Brain microvascular endothelial cell (primary cell): Measurements from ENCODE around the gene SLC44A2.

Experiments used
- DNase-seq: peaks from one replicate; pipeline ENCODE4 v3.0.0-alpha.2; 2020
- H3K27ac ChIP-seq: fragments of 250-450 bp; sonication (Bioruptor Pico); 2 replicates; pipeline ENCODE4 v1.5.1; 2020; ENCODE audit warnings: mild to moderate bottlenecking, moderate library complexity
- H3K27me3 ChIP-seq: fragments of 250-450 bp; sonication (Bioruptor Pico); replicated peaks from 2 replicates; pipeline ENCODE4 v1.5.1; 2020; ENCODE audit warnings: mild to moderate bottlenecking
- H3K36me3 ChIP-seq: fragments of 250-450 bp; sonication (Bioruptor Pico); replicated peaks from 2 replicates; pipeline ENCODE4 v1.5.1; 2020; ENCODE audit warnings: mild to moderate bottlenecking
- H3K4me3 ChIP-seq: 2 replicates; pipeline ENCODE4 v1.5.1; 2011; ENCODE audit warnings: low read depth, mild to moderate bottlenecking, control low read depth, low read length, moderate library complexity
- CTCF ChIP-seq: IDR thresholded peaks from 2 replicates; pipeline ENCODE4 v1.5.1; 2011; ENCODE audit warnings: low read depth, mild to moderate bottlenecking, moderate library complexity, low read length, control low read depth, inconsistent platforms; ENCODE audit errors: missing control alignments
- in situ Hi-C: cut with HindIII; loops from 2 replicates; pipeline ENCODE4 v1.10.0; 2017; ENCODE audit warnings: low sequenced_read_pairs, low pct_ligation_motif_present

SLC44A2 gene

GRCh38 chr19:10641248-10641647 is 15.9 kb downstream of the SLC44A2 start:
- Histone ChIP-seq H3K27ac (no peak overlapping the region), H3K36me3 (peaks cover 38% of the 10 kb centered on the region), H3K4me3 (no peak overlapping the region), H3K27me3 (no peaks in the 10 kb centered on the region)
- in situ Hi-C loops: no loop called here
- DNase-seq: no peak
- no peak for TF ChIP-seq CTCF

GRCh38 chr19:10642473-10643171 is 17.3 kb downstream of the SLC44A2 start:
- Histone ChIP-seq H3K4me3 (no peak overlapping the region), H3K36me3 (peaks cover 25% of the 10 kb centered on the region), H3K27ac (no peak overlapping the region), H3K27me3 (no peaks in the 10 kb centered on the region)
- in situ Hi-C loops: no loop called here
- no peak for DNase-seq
- no peak for TF ChIP-seq CTCF

GRCh38 chr19:10643172-10643967 is 18.0 kb downstream of the SLC44A2 start:
- in situ Hi-C loops: no loop called here
- Histone ChIP-seq H3K27ac (no peak overlapping the region), H3K4me3 (no peak overlapping the region), H3K27me3 (no peaks in the 10 kb centered on the region), H3K36me3 (peaks cover 17% of the 10 kb centered on the region)
- DNase-seq: no peak
- no peak for TF ChIP-seq CTCF

GRCh38 chr19:10643968-10644259 is 18.6 kb downstream of the SLC44A2 start:
- TF ChIP-seq CTCF: no peak
- no peak overlapping the region for H3K4me3 ChIP-seq
- in situ Hi-C loops: no loop called here
- no peaks in the 10 kb centered on the region for H3K27me3 ChIP-seq
- no peak overlapping the region for H3K27ac ChIP-seq
- DNase-seq: no peak
- H3K36me3 ChIP-seq: peaks cover 14% of the 10 kb centered on the region

- no peak overlapping the region for H3K27ac ChIP-seq
- in situ Hi-C loops: no loop called here
- H3K36me3 ChIP-seq: peaks cover 13% of the 10 kb centered on the region
- no peak overlapping the region for H3K4me3 ChIP-seq
- peak; percentile 61 for DNase-seq
- no peaks in the 10 kb centered on the region for H3K27me3 ChIP-seq
- TF ChIP-seq CTCF: peak; percentile 94
Measured at GRCh38 chr19:10644260-10645007, 19.1 kb downstream of the SLC44A2 start.
